Activated T-helper 1 cell treated with anti-CD3 and anti-CD28 coated beads, Interleukin-12 subunit alpha, Interleukin-12 subunit beta, Interleukin-2, Interleukin-4 antibody, amounts not matched to agents 30 ng/mL and 10 ng/mL and 1 ng/mL, durations not matched to agents 14 hours and 24 hours and 36 hours (primary cell): Measurements from ENCODE around the gene SNAI3. TPM values are rescaled to one million over a fixed set of nuclear protein-coding genes. Genes with fewer than 3 reads are reported as not detected.

Experiments
- DNase-seq: peaks from one replicate; pipeline ENCODE4 v3.0.0; 2021; ENCODE audit warnings: low spot score
- H3K27ac Mint-ChIP-seq: one replicate; pipeline ENCODE4 v1.8.0; 2021; ENCODE audit warnings: mild to moderate bottlenecking, mixed read lengths
- H3K27me3 Mint-ChIP-seq: one replicate; pipeline ENCODE4 v1.8.0; 2022; ENCODE audit warnings: mild to moderate bottlenecking, moderate library complexity, mixed read lengths; ENCODE audit not compliant: insufficient read depth
- H3K36me3 Mint-ChIP-seq: one replicate; pipeline ENCODE4 v1.8.0; 2021; ENCODE audit warnings: low read depth, mixed read lengths
- H3K4me1 Mint-ChIP-seq: one replicate; pipeline ENCODE4 v1.8.0; 2021; ENCODE audit warnings: low read depth, mixed read lengths
- H3K4me3 Mint-ChIP-seq: one replicate; pipeline ENCODE4 v1.8.0; 2021; ENCODE audit warnings: mild to moderate bottlenecking, moderate library complexity, mixed read lengths
- H3K9me3 Mint-ChIP-seq: one replicate; pipeline ENCODE4 v1.8.0; 2021; ENCODE audit warnings: mixed read lengths
- intact Hi-C: fragments of 100-400 bp; cut with micrococcal nuclease; formaldehyde crosslinking; loops from one replicate; pipeline ENCODE4 v1.15.1; 2024
- total RNA-seq: library from RNA; stranded (reverse); gene quantifications from 2 replicates; pipeline ENCODE4 v1.2.3, GENCODE V29; 2022

Gene SNAI3
- total RNA-seq, 1 donor from 2014 or later, result 2.4 TPM

DNA sequence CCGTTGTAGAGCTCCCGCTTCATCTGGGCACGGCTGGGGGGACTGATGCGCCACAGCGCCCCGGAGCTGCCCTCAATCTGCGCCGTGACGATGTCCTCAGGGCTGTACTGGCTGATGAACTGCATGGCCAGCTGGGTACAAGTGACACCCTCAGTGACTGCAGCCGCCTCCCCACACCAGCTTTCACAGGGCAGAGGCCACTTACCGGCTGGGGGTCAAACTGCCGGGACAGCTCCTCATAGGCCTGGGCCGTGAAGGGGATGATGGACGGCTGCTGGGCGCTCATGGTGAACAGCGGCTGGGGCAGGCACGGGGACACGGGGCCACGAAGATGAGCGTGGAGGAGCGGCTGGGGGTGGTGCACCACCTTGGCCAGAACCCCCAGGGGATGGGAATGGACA lies 30.3 kb upstream of the SNAI3 start:
- H3K9me3 Mint-ChIP-seq, result no peaks in the 10 kb centered on the region
- H3K27me3 Mint-ChIP-seq, result no peaks in the 10 kb centered on the region
- H3K4me3 Mint-ChIP-seq, result no peak overlapping the region
- H3K4me1 Mint-ChIP-seq, result no peaks in the 10 kb centered on the region
- H3K36me3 Mint-ChIP-seq, result peaks cover 19% of the 10 kb centered on the region
- no peak for DNase-seq
- no peak overlapping the region for H3K27ac Mint-ChIP-seq
- intact Hi-C loops, result no loop called here

DNA sequence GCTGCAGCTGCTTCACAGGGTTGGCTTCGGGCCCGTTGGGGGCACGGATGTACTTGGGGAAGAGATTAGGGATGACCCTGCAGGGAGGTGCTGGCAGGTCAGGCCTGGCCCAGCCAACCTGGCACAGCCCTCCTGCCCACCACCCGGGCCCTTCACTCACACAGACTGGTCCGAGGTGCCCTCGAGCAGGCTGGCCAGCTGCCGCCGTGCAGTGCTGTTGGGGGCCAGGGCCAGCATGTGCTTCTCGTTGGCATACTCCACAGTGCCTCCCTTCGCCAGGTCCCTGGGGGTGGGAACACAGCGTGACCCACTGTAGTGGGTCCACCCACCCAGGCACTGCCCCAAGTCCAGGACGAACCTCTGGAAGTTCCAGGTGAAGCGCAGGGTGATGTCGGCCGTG lies 29.9 kb upstream of the SNAI3 start:
- Mint-ChIP-seq H3K27ac (no peak overlapping the region), H3K4me1 (no peaks in the 10 kb centered on the region)

DNA sequence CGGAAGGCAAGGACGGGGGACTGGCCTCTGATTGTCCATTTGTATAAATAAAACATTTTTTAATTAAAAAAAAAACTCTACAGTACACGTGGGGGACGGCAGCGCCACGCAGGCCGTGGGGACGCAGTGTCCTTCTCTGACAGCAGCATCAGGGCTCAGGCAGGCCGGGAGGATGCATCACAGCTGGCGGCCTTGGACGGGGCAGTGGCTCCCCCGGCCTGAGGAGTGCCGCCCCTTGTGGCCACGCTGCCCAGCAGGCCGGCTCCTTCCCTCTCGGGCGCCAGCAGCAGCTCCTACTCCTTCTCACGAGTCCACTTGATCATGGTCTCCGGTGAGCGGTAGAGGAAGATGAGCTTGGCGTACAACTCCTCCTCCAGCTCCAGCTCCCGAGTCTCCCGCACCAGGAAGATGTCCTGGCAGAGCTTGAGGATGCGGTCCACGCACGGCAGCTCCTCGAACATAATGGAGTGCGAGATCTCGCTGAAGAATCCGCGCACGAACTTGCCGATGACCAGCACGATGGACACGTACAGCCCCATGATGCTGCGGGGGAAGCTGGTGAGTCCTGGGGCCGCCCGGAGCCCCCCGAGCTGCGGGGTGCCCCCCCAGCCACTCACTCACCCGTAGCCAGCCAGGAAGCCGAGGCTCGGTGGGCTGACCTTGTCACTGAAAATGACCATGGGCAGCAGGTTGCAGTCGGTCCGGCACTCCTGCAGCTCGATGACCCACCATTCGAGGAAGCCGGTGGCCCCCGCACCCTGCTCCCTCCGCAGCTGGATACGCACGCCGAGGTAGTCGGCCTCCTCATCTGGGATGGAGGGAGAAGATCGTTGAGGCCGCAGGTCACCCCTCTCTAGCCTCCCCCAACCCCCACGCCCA lies 29.2 kb upstream of the SNAI3 start:
- H3K4me1 Mint-ChIP-seq, result no peaks in the 10 kb centered on the region
- intact Hi-C loops, result no loop called here
- H3K27ac Mint-ChIP-seq, result no peak overlapping the region
- no peaks in the 10 kb centered on the region for H3K9me3 Mint-ChIP-seq
- H3K36me3 Mint-ChIP-seq, result peaks cover 16% of the 10 kb centered on the region
- H3K4me3 Mint-ChIP-seq, result no peak overlapping the region
- H3K27me3 Mint-ChIP-seq, result no peaks in the 10 kb centered on the region
- no peak for DNase-seq

More for the DNA sequence above, 29.9 kb upstream of the SNAI3 start:
- DNase-seq, result no peak
- Mint-ChIP-seq H3K36me3 (peaks cover 19% of the 10 kb centered on the region), H3K27me3 (no peaks in the 10 kb centered on the region), H3K4me3 (no peak overlapping the region), H3K9me3 (no peaks in the 10 kb centered on the region)
- intact Hi-C loops, result no loop called here

DNA sequence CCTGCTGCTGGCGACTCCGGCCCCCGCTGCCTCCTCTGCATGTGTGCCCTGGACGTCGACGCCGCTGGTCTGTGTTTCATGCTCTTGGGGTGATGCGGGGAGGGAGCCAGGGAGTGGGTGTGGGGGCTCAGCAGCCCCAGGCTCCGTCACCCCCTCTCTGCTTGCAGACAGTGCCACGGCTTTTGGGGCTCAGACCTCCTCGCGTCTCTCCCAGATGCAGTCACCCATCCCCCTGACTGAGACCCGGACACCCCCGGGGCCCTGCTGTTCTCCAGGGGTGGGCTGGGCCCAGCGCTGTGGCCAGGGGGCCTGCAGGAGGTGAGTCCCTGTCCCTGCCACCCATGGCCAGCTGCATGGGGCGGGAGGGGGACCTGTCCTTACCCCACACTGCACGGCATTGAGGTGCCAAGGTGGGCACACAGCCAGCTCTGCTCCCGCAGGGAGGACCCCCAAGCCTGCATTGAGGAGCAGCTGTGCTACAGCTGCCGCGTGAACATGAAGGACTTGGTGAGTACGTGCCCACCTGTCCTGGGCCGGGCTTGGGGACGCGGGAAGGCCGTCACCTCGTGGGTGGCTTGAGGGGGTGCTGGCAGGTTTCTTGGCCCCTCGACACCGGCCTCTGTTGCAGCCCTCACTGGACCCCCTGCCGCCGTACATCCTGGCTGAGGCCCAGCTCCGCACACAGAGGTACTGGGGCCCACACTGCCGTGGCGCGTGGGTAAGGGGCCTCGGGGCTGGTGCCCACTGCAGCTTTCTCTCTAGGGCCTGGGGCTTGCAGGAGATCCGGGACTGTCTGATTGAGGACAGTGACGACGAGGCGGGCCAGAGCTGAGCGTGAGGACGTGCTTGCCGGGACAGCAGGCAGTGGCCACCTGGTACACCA lies 28.4 kb upstream of the SNAI3 start:
- DNase-seq, result no peak
- intact Hi-C loops, result no loop called here
- Mint-ChIP-seq H3K9me3 (no peaks in the 10 kb centered on the region), H3K36me3 (peaks cover 11% of the 10 kb centered on the region), H3K27ac (no peak overlapping the region), H3K4me3 (no peak overlapping the region), H3K4me1 (no peaks in the 10 kb centered on the region), H3K27me3 (no peaks in the 10 kb centered on the region)

DNA sequence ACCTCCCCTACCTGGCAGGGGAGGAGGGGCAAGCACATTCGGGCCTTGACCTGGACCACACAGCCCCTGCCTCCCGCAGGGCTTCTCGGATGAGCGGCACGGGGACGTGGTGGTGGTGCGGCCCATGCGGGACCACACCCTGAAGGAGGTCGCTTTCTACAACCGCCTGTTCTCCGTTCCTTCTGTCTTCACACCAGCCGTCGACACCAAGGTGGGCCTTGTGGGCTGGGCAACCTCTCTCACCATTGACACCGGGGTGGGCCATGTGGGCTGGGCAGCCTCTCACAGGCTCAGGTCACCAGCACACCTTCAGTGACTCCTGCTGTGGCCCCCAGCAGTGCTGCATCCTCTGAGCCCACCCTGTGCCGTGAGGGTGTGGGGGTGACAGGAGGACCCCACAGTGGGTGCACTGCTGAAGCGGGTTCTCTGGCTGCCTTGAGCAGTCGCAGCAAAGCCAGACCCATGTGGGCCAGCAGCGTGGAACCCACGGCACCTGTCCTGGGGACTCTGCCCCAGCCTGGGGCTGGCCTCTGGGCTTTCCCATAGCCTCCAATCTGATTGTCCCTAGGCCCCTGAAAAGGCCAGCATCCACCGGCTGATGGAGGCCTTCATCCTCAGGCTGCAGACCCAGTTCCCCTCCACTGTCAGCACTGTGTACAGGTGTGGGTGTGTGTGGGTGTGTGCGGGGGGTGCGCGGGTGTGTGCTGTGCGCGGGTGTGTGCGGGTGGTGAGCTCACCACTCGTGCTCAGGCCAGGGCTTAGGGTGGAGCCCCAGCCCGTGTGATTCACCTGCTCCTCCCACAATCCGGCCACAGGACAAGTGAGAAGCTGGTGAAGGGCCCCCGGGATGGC lies 27.5 kb upstream of the SNAI3 start:
- intact Hi-C loops, result no loop called here
- no peak for DNase-seq
- H3K9me3 Mint-ChIP-seq, result no peaks in the 10 kb centered on the region
- no peaks in the 10 kb centered on the region for H3K27me3 Mint-ChIP-seq
- no peak overlapping the region for H3K27ac Mint-ChIP-seq
- peaks cover 6% of the 10 kb centered on the region for H3K36me3 Mint-ChIP-seq
- no peak overlapping the region for H3K4me3 Mint-ChIP-seq
- H3K4me1 Mint-ChIP-seq, result no peaks in the 10 kb centered on the region

DNA sequence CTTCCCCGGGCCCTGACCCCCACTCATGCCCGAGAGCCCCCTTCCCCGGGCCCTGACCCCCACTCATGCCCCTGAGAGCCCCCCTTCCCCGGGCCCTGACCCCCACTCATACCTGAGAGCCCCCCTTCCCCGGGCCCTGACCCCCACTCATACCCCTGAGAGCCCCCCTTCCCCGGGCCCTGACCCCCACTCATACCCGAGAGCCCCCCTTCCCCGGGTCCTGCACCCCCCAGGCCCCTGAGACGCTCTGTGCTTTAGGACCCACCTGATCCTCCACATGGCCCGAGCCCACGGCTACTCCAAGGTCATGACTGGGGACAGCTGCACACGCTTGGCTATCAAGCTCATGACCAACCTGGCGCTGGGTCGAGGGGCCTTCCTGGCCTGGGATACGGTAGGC lies 26.7 kb upstream of the SNAI3 start:
- Mint-ChIP-seq H3K36me3 (peaks cover 5% of the 10 kb centered on the region), H3K4me1 (no peaks in the 10 kb centered on the region), H3K27me3 (no peaks in the 10 kb centered on the region), H3K27ac (no peak overlapping the region), H3K4me3 (no peak overlapping the region), H3K9me3 (no peaks in the 10 kb centered on the region)
- DNase-seq, result no peak
- intact Hi-C loops, result no loop called here

DNA sequence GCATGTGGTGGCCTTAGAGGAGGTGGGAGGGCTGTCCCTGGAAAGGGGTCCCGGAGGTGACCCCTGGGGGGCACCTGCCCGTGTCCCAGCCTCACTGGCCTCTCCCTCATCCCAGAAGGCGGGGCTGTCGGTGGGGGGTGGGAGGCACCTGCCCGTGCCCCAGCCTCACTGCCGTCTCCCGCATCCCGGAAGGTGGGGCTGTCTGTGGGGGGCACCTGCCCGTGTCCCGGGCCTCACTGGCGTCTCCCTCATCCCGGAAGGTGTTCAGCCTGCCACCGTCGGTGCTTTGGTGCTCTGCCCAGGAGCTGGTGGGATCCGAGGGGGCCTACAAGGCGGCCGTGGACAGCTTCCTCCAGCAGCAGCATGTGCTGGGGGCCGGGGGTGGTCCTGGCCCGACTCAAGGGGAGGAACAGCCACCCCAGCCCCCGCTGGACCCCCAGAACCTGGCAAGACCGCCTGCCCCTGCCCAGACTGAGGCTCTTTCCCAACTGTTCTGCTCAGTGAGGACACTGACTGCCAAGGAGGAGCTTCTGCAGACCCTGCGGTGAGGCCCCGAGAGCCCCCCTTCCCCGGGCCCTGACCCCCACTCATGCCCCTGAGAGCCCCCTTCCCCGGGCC lies 26.2 kb upstream of the SNAI3 start:
- Mint-ChIP-seq H3K9me3 (no peaks in the 10 kb centered on the region), H3K4me1 (peaks cover 3% of the 10 kb centered on the region), H3K27me3 (no peaks in the 10 kb centered on the region), H3K36me3 (peaks cover 5% of the 10 kb centered on the region), H3K4me3 (no peak overlapping the region), H3K27ac (no peak overlapping the region)
- intact Hi-C loops, result no loop called here
- no peak for DNase-seq

DNA sequence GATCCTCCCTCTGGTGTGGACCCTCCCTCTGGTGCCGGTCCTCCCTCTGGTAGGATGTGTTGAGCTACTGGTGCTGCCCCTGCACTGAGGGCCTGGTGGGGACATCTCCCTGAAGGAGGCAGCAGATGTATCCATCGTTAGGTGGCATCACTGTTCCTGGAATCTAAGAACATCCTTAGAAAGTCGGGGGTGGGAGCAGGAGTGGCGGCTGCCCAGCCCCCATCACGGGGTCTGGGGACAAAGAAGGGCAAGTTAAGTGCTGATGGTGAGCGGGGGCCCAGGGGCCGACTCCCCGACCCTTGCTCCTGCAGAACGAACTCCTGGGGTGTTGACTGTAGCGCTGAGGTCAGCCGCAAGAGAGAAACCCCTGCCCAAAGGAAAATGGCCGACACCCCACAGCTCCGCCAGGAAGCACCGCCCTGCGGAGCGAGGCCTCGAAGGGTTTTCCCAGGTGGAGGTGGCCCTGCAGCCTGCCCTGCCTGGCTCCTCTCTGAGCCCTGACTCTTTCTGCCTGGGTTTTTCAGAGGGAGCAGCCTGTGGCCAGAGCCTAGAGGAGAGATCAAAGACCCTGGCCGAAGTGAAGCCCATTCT lies 25.5 kb upstream of the SNAI3 start:
- Mint-ChIP-seq H3K9me3 (no peaks in the 10 kb centered on the region), H3K27me3 (no peaks in the 10 kb centered on the region), H3K4me1 (peaks cover 9% of the 10 kb centered on the region), H3K36me3 (no peaks in the 10 kb centered on the region), H3K27ac (no peak overlapping the region), H3K4me3 (no peak overlapping the region)
- intact Hi-C loops, result no loop called here
- DNase-seq, result no peak

DNA sequence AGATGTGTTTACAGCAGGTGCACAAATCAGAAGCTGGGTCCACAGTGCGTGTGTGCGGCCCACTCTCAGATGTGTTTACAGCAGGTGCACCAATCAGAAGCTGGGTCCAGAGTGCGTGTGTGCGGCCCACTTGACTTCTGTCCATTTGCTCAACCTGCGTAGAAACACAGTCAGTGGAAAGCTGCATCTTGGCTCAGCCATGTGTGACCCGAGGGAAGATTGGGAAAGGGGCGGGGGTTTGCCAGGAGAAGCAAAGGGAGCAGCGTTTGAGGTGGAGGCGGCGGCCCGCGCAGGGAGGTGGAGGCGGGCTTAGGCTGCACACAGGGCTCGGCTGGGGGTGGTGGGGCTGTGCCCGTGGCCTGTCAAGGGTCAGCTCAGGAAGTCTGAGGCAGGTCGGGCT lies 24.2 kb upstream of the SNAI3 start:
- no peaks in the 10 kb centered on the region for H3K27me3 Mint-ChIP-seq
- H3K36me3 Mint-ChIP-seq, result no peaks in the 10 kb centered on the region
- H3K9me3 Mint-ChIP-seq, result no peaks in the 10 kb centered on the region
- no peak for DNase-seq
- H3K4me1 Mint-ChIP-seq, result peaks cover 9% of the 10 kb centered on the region
- intact Hi-C loops, result no loop called here
- H3K27ac Mint-ChIP-seq, result no peak overlapping the region
- H3K4me3 Mint-ChIP-seq, result no peak overlapping the region

DNA sequence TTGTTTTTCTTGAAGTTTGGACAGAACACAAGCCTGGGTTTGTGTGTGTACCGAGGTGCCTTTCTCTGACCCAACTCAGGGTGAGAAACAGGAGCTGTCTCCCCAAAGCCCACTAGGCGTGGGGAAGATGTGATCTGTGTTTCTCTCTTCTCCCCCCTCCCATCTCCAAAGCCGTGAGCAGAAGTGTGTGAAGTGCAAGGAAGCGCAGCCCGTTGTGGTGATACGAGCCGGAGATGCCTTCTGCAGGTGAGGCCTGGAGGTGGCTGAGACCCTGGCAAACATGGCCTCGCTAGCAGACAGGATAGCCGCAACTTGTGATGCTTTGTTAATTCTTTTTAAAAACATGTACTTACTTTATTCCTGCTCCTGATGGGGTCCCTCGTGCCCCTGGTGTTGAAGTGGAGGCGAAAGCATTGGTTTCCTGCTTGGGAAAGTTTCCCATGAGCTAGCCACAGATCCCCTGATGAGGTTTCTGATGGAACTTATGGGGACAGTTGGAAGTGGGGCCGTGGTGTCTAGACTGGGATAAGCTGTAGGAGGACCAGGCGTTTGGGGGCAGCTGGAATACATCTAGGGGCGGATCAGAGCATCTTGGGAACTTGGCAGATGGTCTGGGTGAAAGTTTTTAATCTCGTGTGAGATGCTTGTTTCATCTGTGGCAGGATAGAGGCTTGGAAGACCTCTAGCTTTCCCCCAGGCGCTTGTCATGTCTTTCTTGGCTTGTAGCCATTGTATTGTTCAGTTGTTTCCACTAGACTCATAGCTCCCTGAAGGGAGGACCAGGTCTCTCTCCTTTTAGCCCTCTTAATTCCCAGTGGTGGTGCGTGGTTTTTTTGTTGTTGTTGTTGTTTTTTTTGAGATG lies 20.9 kb upstream of the SNAI3 start:
- Mint-ChIP-seq H3K4me1 (peaks cover 39% of the 10 kb centered on the region), H3K27me3 (no peaks in the 10 kb centered on the region), H3K9me3 (no peaks in the 10 kb centered on the region), H3K36me3 (peaks cover 9% of the 10 kb centered on the region), H3K4me3 (peak overlapping the region; percentile 86), H3K27ac (peak overlapping the region; percentile 71)
- intact Hi-C loops, result loop anchor here (1.0 to 10.0 kb wide), 7 partner anchors 44 to 752 kb away; partner anchors contain the start of genes BANP, CYBA, MVD and TRAPPC2L
- DNase-seq, result no peak

DNA sequence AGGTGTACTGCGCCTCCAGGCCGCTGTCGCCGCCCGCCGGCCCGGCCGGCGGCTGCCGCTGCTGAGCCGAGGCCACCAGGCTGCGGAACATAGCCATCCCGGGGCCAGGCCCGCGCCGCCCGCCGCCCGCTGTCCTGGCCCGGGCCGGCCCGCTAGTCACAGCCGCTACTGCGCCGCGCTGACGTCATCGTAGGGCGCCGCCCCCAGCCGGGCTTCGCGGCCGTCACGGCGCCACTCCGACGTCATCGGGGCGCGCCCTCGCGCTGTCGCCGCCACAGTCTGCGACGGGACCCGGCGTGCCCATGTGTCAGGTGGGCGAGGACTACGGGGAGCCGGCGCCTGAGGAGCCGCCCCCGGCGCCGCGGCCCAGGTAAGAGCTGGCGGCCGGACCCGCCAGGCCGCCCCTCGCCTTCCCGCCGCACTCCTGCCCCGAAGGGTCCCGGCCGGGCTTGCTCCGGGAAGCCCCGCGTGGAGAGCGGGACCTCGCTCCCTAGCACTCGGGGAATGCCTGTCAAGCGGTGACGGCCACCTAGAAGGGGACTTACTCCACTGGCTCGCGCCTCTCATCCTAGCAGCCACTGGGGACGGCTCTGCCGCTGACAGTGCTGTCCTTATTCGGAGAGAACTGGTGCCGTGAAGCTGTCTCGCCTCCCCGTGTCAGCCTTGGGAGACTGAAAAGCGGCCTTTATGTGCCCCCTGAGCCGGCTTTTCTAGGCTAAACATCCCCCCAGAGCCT lies 20.1 kb upstream of the SNAI3 start, which contains the start of the genes CTU2 and RNF166:
TSS of gene CTU2 (plus strand) at position 275 of the 736 bp plus-strand sequence. CDS start at position 303, 28 bp downstream.
TSS of gene RNF166 (minus strand) at position 180 of the 736 bp plus-strand sequence. CDS start at position 97, 83 bp downstream.
- Mint-ChIP-seq H3K27me3 (no peaks in the 10 kb centered on the region), H3K27ac (peak within 1 kb of the TSS; percentile 86), H3K4me3 (peak within 1 kb of the TSS; percentile 89), H3K9me3 (no peaks in the 10 kb centered on the region), H3K4me1 (peaks cover 47% of the 10 kb centered on the region), H3K36me3 (peaks cover 9% of the 10 kb centered on the region)
- intact Hi-C loops, result loop anchor here (1.0 to 10.0 kb wide), 7 partner anchors 43 to 752 kb away; partner anchors contain the start of genes BANP, CYBA, MVD and TRAPPC2L
- DNase-seq, result peak; percentile 92
